Keratinocyte (primary cell): ENCODE measurements around the gene UNC119B. TPM values are rescaled to one million over a fixed set of nuclear protein-coding genes. Genes with fewer than 3 reads are reported as not detected.

Source experiments
- DNase-seq: peaks from one replicate; pipeline ENCODE4 v3.0.0-alpha.2; 2011; ENCODE audit warnings: low read depth, missing footprints, low spot score
- FAIRE-seq: peaks from 2 replicates; lab custom pipeline; 2011; peaks lifted over from hg19 to GRCh38; lab: Jason Lieb, UNC
- H2AFZ ChIP-seq: 2 replicates; pipeline ENCODE4 v1.6.0; 2012; ENCODE audit warnings: low read length, control low read depth, inconsistent platforms; ENCODE audit not compliant: control insufficient read depth
- H3K27ac ChIP-seq: 2 replicates; pipeline ENCODE4 v1.5.1; 2011; ENCODE audit warnings: low read length; ENCODE audit not compliant: control insufficient read depth, insufficient read depth
- H3K27me3 ChIP-seq: 3 replicates; pipeline ENCODE4 v1.6.0; 2011; ENCODE audit warnings: low read length; ENCODE audit not compliant: control insufficient read depth, insufficient read depth; ENCODE audit errors: extremely low read depth
- H3K36me3 ChIP-seq, 2 experiments: 2 replicates in 1 of 2; 3 replicates in 1 of 2; pipeline ENCODE4 v1.5.1; 2011; ENCODE audit warnings: low read length in 2 of 2, mild to moderate bottlenecking in 1 of 2; ENCODE audit not compliant: control insufficient read depth in 2 of 2, insufficient read depth in 2 of 2; ENCODE audit errors: extremely low read depth in 1 of 2
- H3K4me1 ChIP-seq: 3 replicates; pipeline ENCODE4 v1.5.1; 2011; ENCODE audit warnings: low read length; ENCODE audit not compliant: control insufficient read depth, insufficient read depth; ENCODE audit errors: extremely low read depth
- H3K4me2 ChIP-seq: 3 replicates; pipeline ENCODE4 v1.6.0; 2011; ENCODE audit warnings: low read depth, low read length; ENCODE audit not compliant: control insufficient read depth, insufficient read depth; ENCODE audit errors: extremely low read depth
- H3K4me3 ChIP-seq, 3 experiments: fragments of 200-600 bp in 1 of 3; sonication (generic) in 1 of 3; 2 replicates in 2 of 3; 3 replicates in 1 of 3; pipeline ENCODE4 v1.5.1; 2011 to 2016; ENCODE audit warnings: low read length in 3 of 3, mild to moderate bottlenecking in 3 of 3, control low read depth in 2 of 3, inconsistent platforms in 1 of 3, low read depth in 1 of 3, mixed read lengths in 1 of 3, mixed run types in 1 of 3, moderate library complexity in 1 of 3; ENCODE audit not compliant: control insufficient read depth in 2 of 3, insufficient read depth in 2 of 3; ENCODE audit errors: extremely low read depth in 1 of 3
- H3K79me2 ChIP-seq: 2 replicates; pipeline ENCODE4 v1.6.0; 2012; ENCODE audit warnings: low read length; ENCODE audit not compliant: control insufficient read depth, insufficient read depth
- H3K9ac ChIP-seq: 3 replicates; pipeline ENCODE4 v1.6.0; 2011; ENCODE audit warnings: low read length; ENCODE audit not compliant: control insufficient read depth, insufficient read depth; ENCODE audit errors: extremely low read depth
- H3K9me1 ChIP-seq: 3 replicates; pipeline ENCODE4 v1.6.0; 2011; ENCODE audit warnings: low read length; ENCODE audit not compliant: control insufficient read depth, insufficient read depth; ENCODE audit errors: extremely low read depth
- H3K9me3 ChIP-seq: 2 replicates; pipeline ENCODE4 v1.5.1; 2012; ENCODE audit warnings: low read depth, low read length; ENCODE audit not compliant: control insufficient read depth
- H4K20me1 ChIP-seq: 3 replicates; pipeline ENCODE4 v1.6.0; 2011; ENCODE audit warnings: low read length; ENCODE audit not compliant: control insufficient read depth, insufficient read depth; ENCODE audit errors: extremely low read depth
- CTCF ChIP-seq, 3 experiments: IDR thresholded peaks in 1 of 3; conservative IDR thresholded peaks in 1 of 3; optimal IDR thresholded peaks in 1 of 3; 2 replicates in 2 of 3; 3 replicates in 1 of 3; pipeline versions ENCODE3 to v1.5.1; 2011; ENCODE audit warnings: low read length in 3 of 3, mild to moderate bottlenecking in 3 of 3, moderate library complexity in 2 of 3, control low read depth in 1 of 3, inconsistent platforms in 1 of 3; ENCODE audit not compliant: insufficient read depth in 2 of 3; ENCODE audit errors: extremely low read depth in 1 of 3
- EZH2 ChIP-seq: IDR thresholded peaks from one replicate; pipeline ENCODE4 v1.6.1; 2012; ENCODE audit warnings: inconsistent platforms, mild to moderate bottlenecking, low read length, moderate library complexity
- dilution Hi-C: fragments of 300-500 bp; cut with MboI; formaldehyde crosslinking; loops from one replicate; pipeline ENCODE4 v1.7.0; 2020; ENCODE audit warnings: low sequenced_read_pairs; ENCODE audit not compliant: extremely low pct_ligation_motif_present
- polyA plus RNA-seq, 5 experiments: library from polyadenylated mRNA; depleted of rRNA in 3 of 5; stranded (reverse) in 3 of 5; stranded (forward) in 1 of 5; unstranded in 1 of 5; fragments of >200 nt; gene quantifications; 1 replicate in 1 of 5; 2 replicates in 3 of 5; 3 replicates in 1 of 5; pipeline versions ENCODE4 v1.2.1 to v1.2.3, GENCODE V29; 2011 to 2012; ENCODE audit warnings: missing spikeins in 2 of 5, low read depth in 1 of 5, low replicate concordance in 1 of 5

Gene UNC119B
- polyA plus RNA-seq, 1 donor (not counting 4 experiments of a cell fraction or from before 2014, with no cell fraction given): 22.0 TPM

GRCh38 chr12:120734210-120734609 is 24.0 kb downstream of the UNC119B start:
- peaks cover 0 to 1% of the 10 kb centered on the region in 2 experiments for H3K36me3 ChIP-seq
- H3K27ac ChIP-seq: no peak overlapping the region
- H3K27me3 ChIP-seq: no peaks in the 10 kb centered on the region
- no peak overlapping the region for H3K9ac ChIP-seq
- no peaks in the 10 kb centered on the region for H3K79me2 ChIP-seq
- dilution Hi-C loops: no loop called here
- FAIRE-seq (no peak), DNase-seq (no peak)
- H4K20me1 ChIP-seq: no peaks in the 10 kb centered on the region
- no peaks in the 10 kb centered on the region for H3K9me3 ChIP-seq
- H3K4me2 ChIP-seq: no peak overlapping the region
- no peaks in the 10 kb centered on the region for H3K4me1 ChIP-seq
- TF ChIP-seq EZH2 (no peak), CTCF (optimal IDR thresholded peaks at IDR 0.05 in 1 of 3, IDR thresholded peaks at IDR 0.05 in 1 of 3, conservative IDR thresholded peaks at IDR 0.05 in 1 of 3; ENCODE audit: extremely low read depth in 1 of 3, insufficient read depth in 2 of 3, low read length in 3 of 3) (no peak)
- H3K9me1 ChIP-seq: no peaks in the 10 kb centered on the region
- H2AFZ ChIP-seq: no peak overlapping the region
- no peak overlapping the region for H3K4me3 ChIP-seq

- H3K79me2 ChIP-seq: no peaks in the 10 kb centered on the region
- H3K4me2 ChIP-seq: no peak overlapping the region
- dilution Hi-C loops: no loop called here
- no peak overlapping the region for H2AFZ ChIP-seq
- no peaks in the 10 kb centered on the region for H3K27me3 ChIP-seq
- no peak overlapping the region for H3K4me3 ChIP-seq
- no peaks in the 10 kb centered on the region for H3K9me1 ChIP-seq
- FAIRE-seq: no peak
- no peak overlapping the region for H3K27ac ChIP-seq
- H3K9ac ChIP-seq: no peak overlapping the region
- no peaks in the 10 kb centered on the region for H3K4me1 ChIP-seq
- no peaks in the 10 kb centered on the region for H3K9me3 ChIP-seq
- DNase-seq: no peak
- H3K36me3 ChIP-seq: no peaks in the 10 kb centered on the region
- TF ChIP-seq CTCF (optimal IDR thresholded peaks at IDR 0.05 in 1 of 3, IDR thresholded peaks at IDR 0.05 in 1 of 3, conservative IDR thresholded peaks at IDR 0.05 in 1 of 3; ENCODE audit: extremely low read depth in 1 of 3, insufficient read depth in 2 of 3, low read length in 3 of 3): no peak
- no peak for TF ChIP-seq EZH2
- no peaks in the 10 kb centered on the region for H4K20me1 ChIP-seq
Measured at GRCh38 chr12:120735181-120735580, 24.9 kb downstream of the UNC119B start.
